GM19035 (cell line): ENCODE results near the gene CCHCR1.
"Not testable (repeated sequence)": the region's sequence is repeated elsewhere in the genome, so short reads cannot be mapped to it uniquely, and the experiment has no call there.

Source experiments
- ATAC-seq: cut with Tn5 transposase; IDR thresholded peaks from one replicate; pipeline ENCODE4 v1.9.1; 2021; ENCODE audit not compliant: unreplicated experiment

CCHCR1 gene

DNA sequence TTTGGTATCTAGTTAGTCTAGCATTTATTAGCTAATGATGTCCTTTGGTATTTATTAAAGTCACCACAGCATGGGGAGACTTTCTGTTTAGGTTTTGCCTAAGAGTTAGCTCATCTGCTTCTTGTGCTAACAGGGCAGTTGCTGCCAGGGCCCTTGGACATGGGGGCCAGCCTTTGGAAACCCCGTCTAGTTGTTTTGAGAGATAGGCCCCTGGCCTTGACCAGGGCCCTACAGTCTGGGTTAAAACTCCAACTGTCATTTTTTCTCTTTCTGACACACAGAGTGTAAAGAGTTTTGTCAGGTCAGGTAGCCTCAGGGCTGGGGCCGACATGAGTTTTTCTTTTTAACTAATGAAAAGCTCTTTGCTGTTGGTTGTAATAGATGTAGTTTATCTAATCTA lies 25.7 kb upstream of the CCHCR1 start:
- not testable (repeated sequence) for ATAC-seq

DNA sequence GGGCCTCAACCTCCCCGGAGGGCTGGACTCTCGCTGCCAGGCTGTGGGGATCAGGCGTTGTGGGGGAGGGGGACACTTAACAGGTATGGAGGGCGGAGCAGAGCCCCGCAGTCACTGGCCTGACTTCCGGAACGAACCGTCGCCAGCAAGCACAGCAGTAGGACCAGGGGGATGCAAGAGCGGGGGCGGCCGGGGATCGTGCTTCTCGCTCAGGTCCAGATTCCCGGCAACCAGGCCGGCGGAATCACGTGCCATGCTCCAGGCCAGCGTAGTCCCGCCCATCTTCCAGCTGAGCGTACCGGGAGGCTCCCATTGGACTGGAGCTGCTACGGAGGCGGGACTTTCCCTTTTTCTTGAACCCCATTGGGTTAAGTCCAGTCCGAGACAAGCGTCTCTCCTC lies 22.9 kb upstream of the CCHCR1 start:
- no peak for ATAC-seq

DNA sequence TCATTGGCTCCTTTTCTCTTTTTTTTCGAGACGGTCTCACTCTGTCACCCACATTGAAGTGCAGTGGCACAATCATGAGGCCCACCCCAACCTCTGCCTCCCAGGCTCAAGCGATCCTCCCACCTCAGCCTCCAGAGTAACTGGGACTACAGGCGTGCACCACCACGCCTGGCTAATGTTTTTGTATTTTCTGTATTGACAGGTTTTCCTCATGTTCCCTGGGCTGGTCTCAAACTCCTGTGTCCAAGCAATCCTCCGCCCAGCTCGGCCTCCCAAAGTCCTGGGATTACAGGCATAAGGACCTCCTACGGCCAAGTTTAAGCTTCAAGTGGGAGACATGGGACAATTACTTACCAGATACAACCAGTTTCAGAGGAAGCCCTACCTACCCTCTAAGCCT lies 22.3 kb upstream of the CCHCR1 start:
- ATAC-seq, result no peak

DNA sequence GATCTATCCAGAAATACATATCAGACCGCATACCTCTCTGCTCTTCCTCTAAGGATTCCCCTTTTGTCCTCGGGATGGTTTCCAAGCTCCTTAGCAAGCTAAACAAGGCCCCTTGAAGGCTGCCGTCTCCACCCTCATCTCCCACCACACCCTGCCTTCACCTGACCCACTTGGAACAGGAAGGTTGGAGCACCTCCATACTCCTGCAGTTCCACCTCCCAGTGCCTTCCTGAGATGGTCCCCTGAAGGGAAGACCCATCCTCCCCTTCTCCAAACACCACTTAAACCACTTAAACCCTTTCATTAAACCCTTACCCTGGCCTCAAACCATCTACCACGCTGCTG lies 21.4 kb upstream of the CCHCR1 start:
- ATAC-seq, result no peak

DNA sequence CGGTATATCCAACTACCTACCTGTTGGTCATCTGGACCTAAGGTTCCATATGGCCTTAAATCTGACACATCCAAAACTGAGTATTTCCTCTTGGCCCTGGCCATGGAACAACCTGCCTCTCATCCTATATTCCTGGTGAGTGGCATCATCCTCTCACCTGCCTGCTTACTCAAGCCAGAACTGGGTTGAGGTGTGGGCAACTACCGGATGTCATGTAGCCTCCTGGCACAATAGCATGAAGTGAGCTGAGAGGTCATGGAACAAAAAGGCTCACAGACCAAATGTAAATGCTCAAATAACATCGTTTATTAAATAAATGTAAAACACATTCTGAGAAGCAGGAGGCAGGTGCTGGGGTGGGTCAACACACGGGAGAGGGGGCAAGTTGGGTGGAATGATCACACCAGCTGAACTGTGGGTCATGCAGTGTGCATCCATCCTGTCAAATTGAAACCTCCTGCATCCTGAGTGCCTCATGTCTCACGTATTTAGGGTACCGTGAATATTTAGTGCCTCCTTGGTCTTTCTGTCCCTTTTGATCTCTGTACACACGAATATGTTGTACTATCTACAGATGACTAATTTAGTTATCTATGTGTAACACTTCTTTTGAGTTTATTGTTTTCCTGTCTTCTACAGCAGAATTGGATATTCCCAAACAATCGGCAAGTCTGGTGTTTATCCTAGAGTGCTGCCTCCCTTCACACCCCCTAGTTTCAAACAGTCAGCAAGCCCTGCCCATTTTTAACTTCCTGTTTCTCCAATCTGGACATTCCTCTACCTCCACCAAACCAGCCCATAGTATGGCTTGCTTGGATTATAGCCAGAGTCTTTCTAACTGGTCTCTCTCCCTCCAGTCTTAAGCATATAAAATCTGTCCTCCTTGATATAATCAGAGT lies 20.8 kb upstream of the CCHCR1 start:
- no peak for ATAC-seq

DNA sequence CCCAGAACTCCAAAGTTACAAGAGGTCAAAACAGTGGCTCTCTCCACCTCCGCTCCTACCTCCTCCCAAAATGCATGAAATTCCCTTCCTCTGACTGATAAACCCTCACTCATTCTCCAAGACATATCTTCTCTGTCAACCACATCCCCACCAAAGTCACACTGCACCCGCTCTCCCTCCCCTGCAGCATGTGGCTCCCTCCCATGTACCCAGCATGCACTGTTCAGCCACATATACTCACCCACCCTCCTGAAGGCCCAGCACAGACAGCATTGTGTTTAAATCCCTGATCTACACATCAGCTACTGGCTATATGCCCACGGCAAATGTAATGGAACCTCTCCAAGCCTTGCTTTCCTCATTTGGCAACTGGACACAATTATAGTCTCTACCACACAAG lies 18.4 kb upstream of the CCHCR1 start:
- ATAC-seq, result no peak

DNA sequence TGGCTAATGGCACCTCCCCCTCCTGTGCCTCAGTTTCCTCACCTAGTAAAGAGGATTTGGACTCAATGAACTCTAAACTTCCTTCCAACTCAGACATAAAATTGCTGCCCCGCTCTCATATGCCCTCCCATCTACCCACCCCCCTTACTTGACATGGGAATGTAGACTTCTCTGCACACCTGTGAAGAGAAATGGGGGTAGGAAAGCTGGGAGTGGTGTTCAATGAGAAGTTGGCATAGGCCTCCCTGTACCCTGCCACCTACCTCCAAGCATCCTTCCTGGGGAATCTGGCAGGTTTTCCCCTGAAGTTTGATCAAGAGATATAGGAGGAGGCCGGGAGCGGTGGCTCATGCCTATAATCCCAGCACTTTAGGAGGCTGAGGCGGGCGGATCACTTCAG lies 16.8 kb upstream of the CCHCR1 start:
- no peak for ATAC-seq

DNA sequence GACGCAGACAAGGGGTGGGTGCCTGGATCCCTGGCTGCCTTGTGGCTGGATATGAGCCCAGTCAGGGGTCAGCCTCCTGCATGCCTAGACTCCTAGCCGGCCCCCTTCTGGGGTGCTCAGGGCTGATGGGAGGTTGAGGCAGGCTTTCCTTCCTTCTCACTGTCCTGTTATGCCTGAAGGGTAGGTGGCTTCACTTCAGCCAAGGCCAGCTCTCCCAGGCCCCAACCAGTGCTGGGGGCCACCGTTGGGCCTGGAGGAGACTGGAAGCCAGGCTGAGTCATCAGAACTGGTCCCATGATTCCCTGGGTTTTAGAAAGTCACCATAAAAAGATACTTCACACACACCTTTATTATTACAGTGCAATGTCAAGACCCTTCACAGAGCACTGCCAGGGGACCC lies 15.8 kb upstream of the CCHCR1 start:
- no peak for ATAC-seq

DNA sequence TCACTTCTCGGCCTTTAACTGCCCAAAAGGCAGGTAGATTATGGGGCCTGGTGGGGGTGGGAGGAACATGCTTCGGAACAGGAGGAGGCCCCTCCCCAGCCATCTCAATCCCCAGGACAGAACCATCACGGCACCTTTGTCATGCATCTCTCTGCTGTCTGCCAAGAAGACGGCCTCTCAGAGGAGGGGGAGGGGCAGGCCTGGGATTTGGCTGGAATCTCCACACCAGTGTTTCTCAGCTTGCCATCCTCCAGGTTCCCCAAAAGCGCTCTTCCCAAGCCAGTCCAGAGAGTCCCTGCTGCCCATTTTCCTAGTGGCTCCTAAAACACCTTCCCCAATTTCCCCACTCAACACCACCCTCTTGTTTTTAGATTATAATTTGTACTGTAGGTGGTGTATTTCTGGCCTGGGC lies 15.4 kb upstream of the CCHCR1 start:
- no peak for ATAC-seq

DNA sequence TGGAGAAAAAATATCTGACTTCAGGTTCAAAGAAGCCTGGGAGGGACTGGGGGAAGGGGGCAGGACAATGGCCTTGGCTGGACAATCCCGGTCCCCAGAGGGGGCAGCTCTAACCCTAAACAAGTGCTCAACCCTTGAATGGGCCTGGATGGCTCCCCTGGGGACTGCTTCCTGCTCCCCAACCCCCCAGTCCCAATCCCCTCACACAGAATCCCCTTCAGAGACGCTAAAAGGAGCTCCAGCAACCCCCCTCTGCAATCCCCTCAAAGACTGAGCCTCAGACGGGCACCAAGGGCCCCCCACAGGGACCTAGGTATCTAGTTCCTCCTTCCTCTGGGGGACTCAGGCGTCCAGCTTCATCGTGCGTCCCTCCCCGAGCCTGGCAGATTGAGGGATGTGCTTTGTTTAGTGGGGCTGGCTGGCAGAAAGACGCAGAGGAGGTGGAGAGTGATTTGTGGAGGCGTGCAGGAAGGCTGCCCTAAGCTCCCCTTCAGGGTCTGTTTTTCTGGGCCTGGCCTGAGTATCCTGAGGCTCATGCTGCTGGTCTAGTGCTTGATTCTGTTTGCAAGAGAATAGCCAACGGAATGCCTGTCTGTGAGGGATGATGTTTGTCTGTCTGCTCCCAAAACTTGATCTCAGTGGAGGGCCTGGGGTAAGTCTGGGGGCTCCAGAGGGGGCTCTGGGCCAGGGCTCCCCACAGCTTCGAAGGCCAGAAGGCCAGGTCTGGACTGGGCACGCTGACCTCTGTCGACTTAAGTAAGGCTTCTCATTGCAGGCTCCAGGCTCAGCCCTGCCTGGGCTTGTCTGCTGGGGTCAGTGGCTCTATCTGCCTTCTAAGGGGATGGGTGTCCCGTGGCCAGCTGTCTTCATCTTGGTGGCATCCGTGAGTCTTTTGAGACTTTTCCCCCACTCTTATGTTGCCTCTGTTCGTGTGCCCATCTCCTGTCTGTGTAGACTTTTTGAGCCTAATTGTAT lies 14.6 kb upstream of the CCHCR1 start:
- no peak for ATAC-seq

DNA sequence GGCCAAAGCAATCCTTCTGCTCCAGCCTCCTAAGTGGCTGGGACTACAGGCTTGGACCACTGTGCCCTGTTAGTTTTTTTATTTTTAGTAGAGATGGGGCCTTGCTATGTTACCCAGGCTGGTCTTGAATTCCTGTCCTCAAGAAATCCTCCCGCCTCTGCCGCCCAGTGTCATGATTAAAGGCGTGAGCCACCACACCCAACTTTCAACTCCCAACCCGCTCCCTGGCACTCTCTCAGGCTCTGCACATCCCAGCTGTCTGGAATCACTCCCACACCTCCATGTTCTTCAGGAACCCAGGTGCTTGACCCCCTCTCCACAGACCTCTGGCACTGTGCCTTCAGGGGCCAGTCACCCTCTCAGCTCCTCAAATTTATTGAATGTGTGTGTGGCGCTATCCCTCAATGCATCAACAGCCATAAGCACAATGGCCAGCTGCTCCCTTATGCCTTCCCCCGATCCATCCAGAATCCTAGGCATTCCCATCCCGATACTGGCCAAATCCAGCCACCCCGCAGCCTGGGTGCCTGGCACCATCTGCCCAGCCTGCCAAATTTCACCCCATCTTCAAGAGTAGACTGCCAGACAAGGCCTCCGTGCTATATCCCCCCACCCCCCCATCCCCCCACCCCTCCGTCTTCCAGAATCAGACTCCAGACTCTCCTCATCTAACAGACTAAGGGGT lies 13.5 kb upstream of the CCHCR1 start:
- ATAC-seq, result no peak

DNA sequence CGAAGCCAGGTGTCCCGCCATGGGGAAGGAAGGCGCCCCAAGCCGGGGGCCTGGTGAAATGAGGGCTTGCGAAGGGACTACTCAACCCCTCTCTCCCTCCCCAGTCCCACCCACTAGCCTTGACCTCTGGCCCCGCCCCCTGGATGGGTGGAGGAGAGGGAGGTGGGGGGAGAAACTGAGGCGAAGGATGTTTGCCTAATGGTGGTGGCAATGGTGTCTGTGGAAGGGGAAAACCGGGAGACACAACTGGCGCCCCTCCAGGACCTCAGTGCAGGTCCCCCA lies 12.9 kb upstream of the CCHCR1 start, which contains the start of gene POU5F1:
POU5F1 (minus strand) TSS at position 83 of the 282 bp plus-strand sequence; CDS start at position 21, 62 bp downstream.
- no peak for ATAC-seq

DNA sequence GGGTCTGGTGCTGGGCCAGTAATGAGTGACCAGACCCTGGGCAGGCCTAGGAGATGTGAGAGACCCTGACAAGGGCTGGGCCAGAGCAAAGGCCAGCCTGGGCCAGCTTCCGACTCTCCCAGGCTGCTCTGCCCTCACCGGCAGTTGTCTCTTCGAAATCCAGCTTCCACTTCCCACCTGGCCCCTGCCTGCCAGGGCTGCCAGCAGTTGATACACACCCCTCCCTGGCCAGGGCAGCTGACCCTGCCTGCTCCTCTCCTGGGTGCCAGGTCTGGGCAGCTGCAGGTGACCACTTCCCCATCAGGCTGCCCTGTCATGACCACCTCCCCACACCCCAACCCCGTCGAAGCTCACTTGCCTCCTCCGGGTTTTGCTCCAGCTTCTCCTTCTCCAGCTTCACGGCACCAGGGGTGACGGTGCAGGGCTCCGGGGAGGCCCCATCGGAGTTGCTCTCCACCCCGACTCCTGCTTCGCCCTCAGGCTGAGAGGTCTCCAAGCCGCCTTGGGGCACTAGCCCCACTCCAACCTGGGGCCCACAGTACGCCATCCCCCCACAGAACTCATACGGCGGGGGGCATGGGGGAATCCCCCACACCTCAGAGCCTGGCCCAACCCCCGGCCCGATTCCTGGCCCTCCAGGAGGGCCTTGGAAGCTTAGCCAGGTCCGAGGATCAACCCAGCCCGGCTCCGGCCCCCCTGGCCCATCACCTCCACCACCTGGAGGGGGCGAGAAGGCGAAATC lies 12.4 kb upstream of the CCHCR1 start:
- ATAC-seq, result not testable (repeated sequence)

DNA sequence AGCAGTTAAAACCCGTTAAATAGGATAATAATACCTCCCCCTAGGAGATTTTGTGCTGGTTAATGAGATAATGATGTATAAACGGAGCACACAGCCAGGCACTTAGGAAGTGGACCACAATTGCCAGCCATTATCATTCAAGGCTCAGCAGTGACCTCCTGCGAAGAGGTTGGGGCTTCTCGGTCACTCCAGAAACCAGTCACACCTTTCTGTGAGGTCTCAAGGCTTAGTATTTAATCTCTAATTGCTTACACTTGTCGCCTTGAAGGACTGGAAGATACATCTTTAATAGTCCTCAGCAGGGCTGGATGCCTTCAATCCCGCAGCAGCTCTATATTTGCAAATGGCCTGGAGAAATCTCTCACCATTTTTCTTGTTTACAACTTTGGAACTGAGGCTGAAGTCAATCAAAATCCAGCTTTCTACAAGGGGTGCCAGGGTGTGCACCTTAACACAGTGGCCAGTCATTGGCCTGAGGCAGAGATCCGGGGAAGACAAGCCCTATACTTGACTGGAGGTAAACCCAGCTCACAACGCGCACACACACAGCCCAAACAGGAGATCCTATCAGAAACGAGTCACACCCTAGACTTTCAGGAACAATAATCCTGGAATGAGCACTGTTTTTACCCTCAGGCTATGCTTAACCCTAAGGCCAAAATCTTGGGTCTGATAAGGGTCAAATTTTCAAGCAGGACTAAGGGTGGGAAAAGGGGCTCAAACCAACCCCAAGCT lies 11.7 kb upstream of the CCHCR1 start:
- ATAC-seq, result no peak

DNA sequence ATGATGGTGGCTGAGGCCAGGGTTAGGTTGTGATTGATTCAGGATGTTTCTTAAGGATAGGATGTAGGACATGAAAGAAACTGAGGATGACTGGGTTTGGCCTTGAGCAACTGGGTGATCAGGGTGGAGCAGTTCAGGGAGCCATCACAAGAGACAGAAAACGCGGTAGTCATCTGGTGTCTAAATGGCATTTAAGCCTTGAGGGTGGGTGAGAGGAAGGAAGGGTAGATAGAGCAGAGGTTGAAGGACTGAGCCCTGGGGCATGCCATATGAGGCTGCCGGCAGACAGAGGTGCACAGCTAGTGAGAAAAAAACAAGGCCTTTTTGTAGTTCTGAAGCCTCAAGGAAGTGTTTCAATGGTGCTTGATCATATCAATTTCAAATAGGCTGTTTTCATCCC lies 11.0 kb upstream of the CCHCR1 start:
- ATAC-seq, result no peak

DNA sequence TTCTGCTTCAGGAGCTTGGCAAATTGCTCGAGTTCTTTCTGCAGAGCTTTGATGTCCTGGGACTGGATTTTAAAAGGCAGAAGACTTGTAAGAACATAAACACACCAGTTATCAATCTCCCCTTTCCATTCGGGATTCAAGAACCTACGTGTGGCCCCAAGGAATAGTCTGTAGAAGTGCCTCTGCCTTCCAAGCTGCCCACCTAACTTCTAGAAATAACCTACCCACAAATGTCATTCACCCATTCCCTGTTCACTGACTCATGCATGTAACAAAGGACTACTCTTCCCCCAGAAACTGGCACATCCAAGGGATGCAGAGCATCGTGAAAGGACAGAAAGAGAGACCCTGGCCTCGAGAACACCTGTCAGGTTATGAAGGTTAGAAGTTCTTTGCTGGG lies 8.4 kb upstream of the CCHCR1 start:
- ATAC-seq, result no peak

DNA sequence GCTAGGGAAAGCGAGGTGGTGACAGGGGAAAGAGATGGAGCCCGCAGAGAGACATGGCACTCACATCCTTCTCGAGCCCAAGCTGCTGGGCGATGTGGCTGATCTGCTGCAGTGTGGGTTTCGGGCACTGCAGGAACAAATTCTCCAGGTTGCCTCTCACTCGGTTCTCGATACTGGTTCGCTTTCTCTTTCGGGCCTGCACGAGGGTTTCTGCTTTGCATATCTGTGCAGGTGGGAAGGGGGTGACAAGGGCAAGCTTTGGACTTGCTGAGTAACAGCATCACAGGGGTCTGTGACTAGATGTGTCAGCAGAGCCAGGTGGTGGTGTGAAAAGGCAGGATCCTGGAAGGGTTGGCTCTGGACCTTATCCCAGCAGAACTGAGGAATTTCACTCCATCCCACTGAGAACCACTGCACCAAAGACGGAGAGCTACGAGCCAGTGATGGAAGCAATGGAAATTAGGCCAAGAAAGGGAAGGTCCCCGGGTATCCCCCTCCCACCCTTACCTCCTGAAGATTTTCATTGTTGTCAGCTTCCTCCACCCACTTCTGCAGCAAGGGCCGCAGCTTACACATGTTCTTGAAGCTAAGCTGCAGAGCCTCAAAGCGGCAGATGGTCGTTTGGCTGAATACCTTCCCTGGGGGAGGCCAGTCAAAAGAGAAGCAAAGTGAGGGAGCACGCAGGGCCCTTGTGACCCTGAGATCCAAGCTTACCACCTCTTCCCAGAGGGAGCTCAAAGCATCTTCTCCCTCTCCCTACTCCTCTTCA lies 7.6 kb upstream of the CCHCR1 start:
- ATAC-seq, result peak; percentile 79

DNA sequence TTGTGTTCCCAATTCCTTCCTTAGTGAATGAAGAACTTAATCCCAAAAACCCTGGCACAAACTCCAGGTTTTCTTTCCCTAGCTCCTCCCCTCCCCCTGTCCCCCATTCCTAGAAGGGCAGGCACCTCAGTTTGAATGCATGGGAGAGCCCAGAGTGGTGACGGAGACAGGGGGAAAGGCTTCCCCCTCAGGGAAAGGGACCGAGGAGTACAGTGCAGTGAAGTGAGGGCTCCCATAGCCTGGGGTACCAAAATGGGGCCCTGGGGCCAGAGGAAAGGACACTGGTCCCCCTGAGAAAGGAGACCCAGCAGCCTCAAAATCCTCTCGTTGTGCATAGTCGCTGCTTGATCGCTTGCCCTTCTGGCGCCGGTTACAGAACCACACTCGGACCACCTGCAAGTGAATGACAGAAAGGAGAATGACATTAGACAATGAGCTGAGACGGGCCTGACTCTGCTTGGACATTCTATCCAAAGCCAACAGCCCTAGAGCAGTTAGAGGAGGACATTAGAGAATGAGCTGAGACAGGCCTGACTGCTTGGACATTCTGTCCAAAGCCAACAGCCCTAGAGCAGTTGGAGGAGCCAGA lies 7.0 kb upstream of the CCHCR1 start:
- ATAC-seq, result not testable (repeated sequence)

DNA sequence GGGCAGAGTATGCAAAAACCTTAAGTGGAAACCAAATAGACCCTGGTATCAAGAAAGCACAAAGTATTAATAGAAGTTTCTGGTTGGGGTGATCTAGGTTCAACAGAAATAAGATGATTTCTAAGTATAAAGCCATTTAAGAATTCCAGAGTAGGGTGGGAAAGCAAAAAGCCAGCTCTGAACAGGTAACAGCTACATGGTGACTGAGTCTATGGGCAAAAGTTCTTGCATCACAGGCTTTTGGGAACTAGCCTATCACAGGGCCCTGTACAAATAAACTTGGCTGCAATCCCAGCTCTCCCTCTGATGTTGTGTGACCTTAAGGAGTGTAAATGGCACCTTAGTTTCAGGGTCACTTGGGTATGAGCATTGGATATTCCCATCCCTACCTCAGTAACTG lies 6.3 kb upstream of the CCHCR1 start:
- no peak for ATAC-seq
